Hepatocyte (in vitro differentiated cells): ENCODE results near the gene LITAF.

Source experiments
- CTCF ChIP-seq: fragments of 200-600 bp; sonication (generic); IDR thresholded peaks from 2 replicates; pipeline ENCODE4 v1.5.1; 2016; ENCODE audit warnings: antibody characterized with exemption, mild to moderate bottlenecking; ENCODE audit not compliant: poor library complexity
- EZH2 ChIP-seq: fragments of 200-600 bp; sonication (generic); IDR thresholded peaks from 2 replicates; pipeline ENCODE4 v1.6.1; 2016; ENCODE audit warnings: antibody characterized with exemption, mild to moderate bottlenecking, borderline replicate concordance
- EZH2phosphoT487 ChIP-seq: fragments of 200-600 bp; sonication (generic); IDR thresholded peaks from one replicate; pipeline ENCODE4 v1.6.1; 2018; ENCODE audit warnings: antibody characterized with exemption, mild to moderate bottlenecking, low read depth, moderate library complexity; ENCODE audit not compliant: unreplicated experiment, severe bottlenecking

- TF ChIP-seq CTCF (no peak), EZH2phosphoT487 (no peak), EZH2 (no peak)
Observed at GRCh38 chr16:11619327-11619851, 32.7 kb upstream of the LITAF start.
